PC-9 (cell line): ENCODE measurements around the gene PER1.

Experiments
- CTCF ChIP-seq: fragments of 200-600 bp; sonication (generic); conservative IDR thresholded peaks from 2 replicates; pipeline ENCODE4 v1.6.1; 2017; ENCODE audit warnings: mixed run types, antibody characterized with exemption, mild to moderate bottlenecking, moderate library complexity
- EZH2 ChIP-seq: fragments of 200-600 bp; sonication (generic); IDR thresholded peaks from 2 replicates; pipeline ENCODE4 v1.8.0; 2017; ENCODE audit warnings: antibody characterized with exemption, low read depth

- TF ChIP-seq CTCF (no peak), EZH2 (no peak)
Measured at GRCh38 chr17:8190506-8190905, 38.3 kb upstream of the PER1 start.
